BE2C (cell line): Measurements from ENCODE around the gene KCND3.

Experiments used
- DNase-seq: peaks from one replicate; pipeline ENCODE4 v3.0.0-alpha.2; 2020
- H3K27me3 ChIP-seq: fragments of 250-450 bp; sonication (Bioruptor Pico); 2 replicates; pipeline ENCODE4 v1.5.1; 2020; ENCODE audit warnings: mild to moderate bottlenecking
- H3K36me3 ChIP-seq: fragments of 250-450 bp; sonication (Bioruptor Pico); 2 replicates; pipeline ENCODE4 v1.5.1; 2020; ENCODE audit warnings: mild to moderate bottlenecking
- H3K4me1 ChIP-seq: fragments of 250-450 bp; sonication (Bioruptor Pico); 2 replicates; pipeline ENCODE4 v1.5.1; 2020
- H3K4me3 ChIP-seq: 2 replicates; pipeline ENCODE4 v1.5.1; 2011; ENCODE audit warnings: low read depth, low read length
- H3K9me3 ChIP-seq: fragments of 250-450 bp; sonication (Bioruptor Pico); 2 replicates; pipeline ENCODE4 v1.5.1; 2020
- CTCF ChIP-seq: IDR thresholded peaks from 2 replicates; pipeline ENCODE4 v1.5.1; 2012; ENCODE audit warnings: mild to moderate bottlenecking, low read depth, low read length

Gene KCND3

GRCh38 chr1:111934106-111934852 lies 55.2 kb downstream of the KCND3 start:
- H3K27me3 ChIP-seq = no peaks in the 10 kb centered on the region
- H3K4me1 ChIP-seq = peaks cover 41% of the 10 kb centered on the region
- H3K9me3 ChIP-seq = no peaks in the 10 kb centered on the region
- TF ChIP-seq CTCF = no peak
- H3K36me3 ChIP-seq = no peaks in the 10 kb centered on the region
- DNase-seq = no peak
- H3K4me3 ChIP-seq = no peak overlapping the region

GRCh38 chr1:111930356-111930755 lies 59.1 kb downstream of the KCND3 start:
- no peak for TF ChIP-seq CTCF

GRCh38 chr1:111928531-111928930 lies 60.9 kb downstream of the KCND3 start:
- DNase-seq = no peak
- H3K36me3 ChIP-seq = no peaks in the 10 kb centered on the region
- no peak overlapping the region for H3K4me3 ChIP-seq
- H3K4me1 ChIP-seq = peaks cover 9% of the 10 kb centered on the region
- no peak for TF ChIP-seq CTCF
- no peaks in the 10 kb centered on the region for H3K27me3 ChIP-seq
- no peaks in the 10 kb centered on the region for H3K9me3 ChIP-seq

More at GRCh38 chr1:111930356-111930755, 59.1 kb downstream of the KCND3 start:
- DNase-seq = peak; percentile 75
- Histone ChIP-seq H3K36me3 (no peaks in the 10 kb centered on the region), H3K27me3 (no peaks in the 10 kb centered on the region), H3K9me3 (no peaks in the 10 kb centered on the region), H3K4me3 (no peak overlapping the region), H3K4me1 (peaks cover 24% of the 10 kb centered on the region)

- H3K4me3 ChIP-seq = no peak overlapping the region
- no peak for TF ChIP-seq CTCF
- H3K4me1 ChIP-seq = peaks cover 9% of the 10 kb centered on the region
- H3K9me3 ChIP-seq = no peaks in the 10 kb centered on the region
- DNase-seq = no peak
- H3K27me3 ChIP-seq = no peaks in the 10 kb centered on the region
- H3K36me3 ChIP-seq = no peaks in the 10 kb centered on the region
Observed at GRCh38 chr1:111927652-111928051, 61.8 kb downstream of the KCND3 start.

- H3K9me3 ChIP-seq = no peaks in the 10 kb centered on the region
- no peak for DNase-seq
- no peaks in the 10 kb centered on the region for H3K27me3 ChIP-seq
- peaks cover 8% of the 10 kb centered on the region for H3K4me1 ChIP-seq
- H3K36me3 ChIP-seq = no peaks in the 10 kb centered on the region
- TF ChIP-seq CTCF = no peak
- no peak overlapping the region for H3K4me3 ChIP-seq
Observed at GRCh38 chr1:111924786-111925185, 64.7 kb downstream of the KCND3 start.

- no peak for DNase-seq
- Histone ChIP-seq H3K27me3 (no peaks in the 10 kb centered on the region), H3K4me3 (no peak overlapping the region), H3K9me3 (no peaks in the 10 kb centered on the region), H3K4me1 (peaks cover 4% of the 10 kb centered on the region), H3K36me3 (no peaks in the 10 kb centered on the region)
- TF ChIP-seq CTCF = no peak
Observed at GRCh38 chr1:111923766-111924165, 65.7 kb downstream of the KCND3 start.
